Posterior cingulate gyrus (tissue), 11 donors: ENCODE measurements around the gene ADGRG6.

ENCODE experiments used
- DNase-seq, 10 donors: peaks; one replicate each; pipeline versions ENCODE4 v3.0.0 to v3.0.0-alpha.2; 2020 to 2021; ENCODE audit warnings: mixed read lengths in 3 of 10
- intact Hi-C: fragments of 100-400 bp; cut with DNase I; formaldehyde crosslinking; loops from one replicate; pipeline ENCODE4 v1.15.1; 2023

Gene ADGRG6

GRCh38 chr6:142318714-142319113 lies 16.9 kb downstream of the ADGRG6 start:
- no peak for DNase-seq
- intact Hi-C loops = no loop called here

GRCh38 chr6:142320366-142320765 lies 18.6 kb downstream of the ADGRG6 start:
- no peak for DNase-seq
- intact Hi-C loops = no loop called here

- intact Hi-C loops = no loop called here
- no peak for DNase-seq
Observed at GRCh38 chr6:142321451-142321850, 19.6 kb downstream of the ADGRG6 start.

- intact Hi-C loops = no loop called here
- DNase-seq = no peak
Observed at GRCh38 chr6:142322066-142322465, 20.3 kb downstream of the ADGRG6 start.

- intact Hi-C loops = no loop called here
- DNase-seq = no peak
Observed at GRCh38 chr6:142322504-142323198, 20.8 kb downstream of the ADGRG6 start.

GRCh38 chr6:142323377-142323776 lies 21.6 kb downstream of the ADGRG6 start:
- DNase-seq = no peak
- intact Hi-C loops = no loop called here

- no peak for DNase-seq
- intact Hi-C loops = no loop called here
Observed at GRCh38 chr6:142324111-142324510, 22.3 kb downstream of the ADGRG6 start.

- no peak for DNase-seq
- intact Hi-C loops = no loop called here
Observed at GRCh38 chr6:142325111-142325510, 23.3 kb downstream of the ADGRG6 start.

GRCh38 chr6:142326540-142326939 lies 24.7 kb downstream of the ADGRG6 start:
- DNase-seq = no peak
- intact Hi-C loops = no loop called here

GRCh38 chr6:142328070-142328469 lies 26.3 kb downstream of the ADGRG6 start:
- intact Hi-C loops = no loop called here

GRCh38 chr6:142329486-142330113 lies 27.8 kb downstream of the ADGRG6 start:
- intact Hi-C loops = no loop called here
- DNase-seq = no peak

More at GRCh38 chr6:142328070-142328469, 26.3 kb downstream of the ADGRG6 start:
- peak in 1 of 10 donors; percentile 21 for DNase-seq

- no peak for DNase-seq
- intact Hi-C loops = no loop called here
Observed at GRCh38 chr6:142331075-142331551, 29.3 kb downstream of the ADGRG6 start.

- intact Hi-C loops = no loop called here
- no peak for DNase-seq
Observed at GRCh38 chr6:142331601-142332000, 29.8 kb downstream of the ADGRG6 start.

GRCh38 chr6:142332393-142333098 lies 30.7 kb downstream of the ADGRG6 start:
- no peak for DNase-seq
- intact Hi-C loops = no loop called here

GRCh38 chr6:142333431-142333830 lies 31.6 kb downstream of the ADGRG6 start:
- DNase-seq = no peak
- intact Hi-C loops = no loop called here

- intact Hi-C loops = no loop called here
- DNase-seq = no peak
Observed at GRCh38 chr6:142334294-142334693, 32.5 kb downstream of the ADGRG6 start.

- intact Hi-C loops = no loop called here
- no peak for DNase-seq
Observed at GRCh38 chr6:142335415-142335814, 33.6 kb downstream of the ADGRG6 start.

- intact Hi-C loops = no loop called here
Observed at GRCh38 chr6:142336183-142336582, 34.4 kb downstream of the ADGRG6 start.

GRCh38 chr6:142336787-142337186 lies 35.0 kb downstream of the ADGRG6 start:
- intact Hi-C loops = no loop called here
- no peak for DNase-seq

More at GRCh38 chr6:142336183-142336582, 34.4 kb downstream of the ADGRG6 start:
- no peak for DNase-seq

GRCh38 chr6:142339113-142339512 lies 37.3 kb downstream of the ADGRG6 start:
- intact Hi-C loops = no loop called here
- no peak for DNase-seq

GRCh38 chr6:142339968-142340658 lies 38.3 kb downstream of the ADGRG6 start:
- intact Hi-C loops = no loop called here

More at GRCh38 chr6:142339968-142340658, 38.3 kb downstream of the ADGRG6 start:
- DNase-seq = no peak
